ENCODE measurements around the gene ATMIN. TPM values are rescaled to one million over a fixed set of nuclear protein-coding genes. Genes with fewer than 3 reads are reported as not detected.

Gene ATMIN
- total and polyA plus RNA-seq, 12 donors = 10.1 to 46.4 (median 34.3) TPM

DNA sequence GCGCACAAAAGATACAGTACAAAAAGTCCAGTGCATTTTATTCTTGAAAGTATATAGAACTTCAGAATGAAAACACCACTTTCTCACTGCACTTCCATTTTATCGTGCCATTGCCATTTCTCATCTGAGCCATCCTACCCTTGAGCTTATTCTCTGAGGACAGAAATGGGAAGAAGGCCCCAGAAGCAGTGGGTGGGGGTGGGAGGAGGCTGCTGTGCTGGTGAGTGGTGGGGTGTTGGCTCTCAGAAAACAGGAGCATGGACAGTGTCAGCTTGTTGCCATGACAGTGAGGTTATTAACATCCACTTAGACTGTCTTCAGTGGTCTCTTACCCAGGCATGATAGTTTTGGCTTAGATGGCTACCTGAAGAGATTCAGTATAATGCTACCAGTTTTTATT is 4.5 kb downstream of the ATMIN start:
- Histone ChIP-seq H3K27me3 (no peaks in the 10 kb centered on the region), H3K4me3 (no peak overlapping the region), H3K36me3 (replicated peaks in 1 of 2) (peaks cover 0 to 38% of the 10 kb centered on the region in 2 donors), H3K9me3 (replicated peaks in 1 of 3) (no peaks in the 10 kb centered on the region), H3K4me1 (replicated peaks in 1 of 2) (peaks cover 9 to 20% of the 10 kb centered on the region in 2 donors), H3K27ac (no peak overlapping the region)
- intact Hi-C loops (cut with DNase I) = no loop called here
- TF ChIP-seq POLR2A (IDR thresholded peaks at IDR 0.05) (no peak), CTCF (IDR thresholded peaks at IDR 0.05) (no peak)
- WGBS, 4 donors = 87 to 98% (median 94%) methylated on average over 2 of the region's 2 CpGs
- no peak for DNase-seq

DNA sequence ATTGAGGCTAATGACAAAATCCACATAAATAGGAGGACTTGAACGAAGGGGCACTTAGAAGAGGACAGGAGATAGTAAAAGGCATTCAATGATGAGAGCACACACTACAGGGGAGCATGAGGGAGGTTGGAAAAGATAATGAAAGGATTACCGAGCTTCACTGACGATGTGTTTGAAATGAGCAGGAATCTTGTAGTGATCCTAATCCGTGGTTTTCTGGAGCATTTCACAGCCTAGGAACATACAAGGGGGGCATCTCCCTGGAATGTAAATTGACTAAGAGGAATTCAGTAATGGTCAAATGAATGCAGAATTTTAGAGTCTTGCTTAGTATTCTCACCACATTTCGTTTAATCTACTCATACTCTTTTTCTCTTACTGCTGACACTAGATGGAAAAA is 5.2 kb downstream of the ATMIN start:
- TF ChIP-seq POLR2A (IDR thresholded peaks at IDR 0.05) (no peak), CTCF (IDR thresholded peaks at IDR 0.05) (no peak)
- DNase-seq = no peak
- H3K27ac ChIP-seq = no peak overlapping the region
- no peak overlapping the region for H3K4me3 ChIP-seq
- WGBS, 4 donors = 90 to 92% (median 91%) methylated on average over 5 of the region's 5 CpGs
- H3K9me3 ChIP-seq (replicated peaks in 1 of 3) = no peaks in the 10 kb centered on the region
- peaks cover 0 to 43% of the 10 kb centered on the region in 2 donors for H3K36me3 ChIP-seq (replicated peaks in 1 of 2)
- intact Hi-C loops (cut with DNase I) = no loop called here
- H3K27me3 ChIP-seq = no peaks in the 10 kb centered on the region
- H3K4me1 ChIP-seq (replicated peaks in 1 of 2) = peaks cover 9 to 17% of the 10 kb centered on the region in 2 donors

- no peak for TF ChIP-seq CTCF (IDR thresholded peaks at IDR 0.05)
- TF ChIP-seq POLR2A (IDR thresholded peaks at IDR 0.05) = no peak
- Histone ChIP-seq H3K9me3 (replicated peaks in 1 of 3) (no peaks in the 10 kb centered on the region), H3K27me3 (no peaks in the 10 kb centered on the region), H3K4me3 (no peak overlapping the region), H3K4me1 (replicated peaks in 1 of 2) (peaks cover 6 to 15% of the 10 kb centered on the region in 2 donors), H3K36me3 (replicated peaks in 1 of 2) (peaks cover 0 to 43% of the 10 kb centered on the region in 2 donors), H3K27ac (no peak overlapping the region)
- no peak for DNase-seq
- WGBS, 4 donors = 88 to 96% (median 93%) methylated on average over 4 of the region's 4 CpGs
- intact Hi-C loops (cut with DNase I) = no loop called here
Observed at GRCh38 chr16:81041696-81042095, 6.1 kb downstream of the ATMIN start.

DNA sequence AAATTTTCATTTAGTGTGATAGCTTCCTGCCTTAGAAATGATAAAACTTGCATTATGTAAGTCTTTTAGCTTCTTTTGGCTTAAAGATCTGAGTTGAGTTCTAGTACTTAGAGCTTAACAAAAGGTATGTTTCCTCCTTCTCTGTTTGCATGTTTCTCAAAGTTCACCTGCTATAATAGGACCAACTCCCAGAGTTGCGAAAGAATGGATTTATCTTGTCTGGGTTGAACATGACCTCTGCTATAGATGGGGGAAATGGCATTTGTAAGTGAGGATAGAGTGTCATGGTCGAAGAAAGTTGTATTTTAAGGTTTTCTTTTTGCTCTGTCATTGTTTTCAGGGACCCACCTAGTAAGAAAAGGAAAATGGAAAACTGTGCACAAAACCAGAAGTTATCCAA is 7.2 kb downstream of the ATMIN start:
- peaks cover 0 to 43% of the 10 kb centered on the region in 2 donors for H3K36me3 ChIP-seq (replicated peaks in 1 of 2)

More for the DNA sequence above, 7.2 kb downstream of the ATMIN start:
- Histone ChIP-seq H3K9me3 (replicated peaks in 1 of 3) (no peaks in the 10 kb centered on the region), H3K27ac (no peak overlapping the region), H3K27me3 (no peaks in the 10 kb centered on the region), H3K4me3 (no peak overlapping the region), H3K4me1 (replicated peaks in 1 of 2) (peaks cover 0 to 5% of the 10 kb centered on the region in 2 donors)
- 96 to 97% (median 97%) methylated on average over 2 of the region's 2 CpGs for WGBS, 4 donors
- TF ChIP-seq CTCF (IDR thresholded peaks at IDR 0.05) = no peak
- no peak for TF ChIP-seq POLR2A (IDR thresholded peaks at IDR 0.05)
- intact Hi-C loops (cut with DNase I) = no loop called here
- no peak for DNase-seq
